Neural crest cell (in vitro differentiated cells): Measurements from ENCODE around the gene SNX24. TPM values are rescaled to one million over a fixed set of nuclear protein-coding genes. Genes with fewer than 3 reads are reported as not detected.

Source experiments
- DNase-seq: peaks from one replicate; pipeline ENCODE4 v3.0.0; 2021; ENCODE audit warnings: low read depth, mixed read lengths, low spot score
- H3K27ac Mint-ChIP-seq: one replicate; pipeline ENCODE4 v1.8.0; 2021; ENCODE audit warnings: mild to moderate bottlenecking, mixed read lengths; ENCODE audit not compliant: unreplicated experiment
- H3K27me3 Mint-ChIP-seq: 2 replicates; pipeline ENCODE4 v1.8.0; 2021; ENCODE audit warnings: low read depth, mild to moderate bottlenecking, mixed read lengths
- H3K36me3 Mint-ChIP-seq: 2 replicates; pipeline ENCODE4 v1.8.0; 2021; ENCODE audit warnings: low read depth, mild to moderate bottlenecking, mixed read lengths
- H3K4me1 Mint-ChIP-seq: 2 replicates; pipeline ENCODE4 v1.8.0; 2021; ENCODE audit warnings: mixed read lengths
- H3K4me3 Mint-ChIP-seq: one replicate; pipeline ENCODE4 v1.8.0; 2021; ENCODE audit warnings: mild to moderate bottlenecking, mixed read lengths
- H3K9me3 Mint-ChIP-seq: 2 replicates; pipeline ENCODE4 v1.8.0; 2021; ENCODE audit warnings: mixed read lengths
- total RNA-seq: library from RNA; stranded (reverse); gene quantifications from 2 replicates; pipeline ENCODE4 v1.2.1, GENCODE V29; 2021
- TF ChIP-seq, protein P1 (sequence below): fragments of 200-600 bp; sonication (generic); conservative IDR thresholded peaks from 2 replicates; pipeline ENCODE4 v1.5.0; 2021; ENCODE audit warnings: antibody characterized with exemption, mild to moderate bottlenecking

Gene SNX24
- total RNA-seq, 1 donor from 2014 or later, result 19.7 TPM

DNA sequence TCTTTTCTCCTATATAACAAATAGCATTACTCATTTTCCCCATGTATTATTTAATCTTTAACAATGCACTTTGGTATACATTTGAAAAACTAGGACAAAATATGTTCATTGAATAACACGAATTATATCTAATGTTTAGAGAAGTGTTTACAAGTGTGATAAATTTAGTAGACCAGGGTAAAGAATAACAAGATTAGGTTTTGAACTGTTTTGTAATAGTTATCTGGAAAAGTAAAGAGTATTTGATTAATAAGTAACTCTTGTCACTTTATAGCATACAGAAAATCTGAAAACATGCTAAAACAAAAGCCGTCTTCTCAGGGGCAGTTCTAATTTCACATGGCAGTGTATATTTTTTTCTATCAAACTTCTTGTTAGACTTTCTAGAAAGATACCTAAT is 132.7 kb downstream of the SNX24 start:
- Mint-ChIP-seq H3K36me3 (peaks cover 1% of the 10 kb centered on the region), H3K27ac (no peak overlapping the region), H3K4me1 (no peaks in the 10 kb centered on the region)

DNA sequence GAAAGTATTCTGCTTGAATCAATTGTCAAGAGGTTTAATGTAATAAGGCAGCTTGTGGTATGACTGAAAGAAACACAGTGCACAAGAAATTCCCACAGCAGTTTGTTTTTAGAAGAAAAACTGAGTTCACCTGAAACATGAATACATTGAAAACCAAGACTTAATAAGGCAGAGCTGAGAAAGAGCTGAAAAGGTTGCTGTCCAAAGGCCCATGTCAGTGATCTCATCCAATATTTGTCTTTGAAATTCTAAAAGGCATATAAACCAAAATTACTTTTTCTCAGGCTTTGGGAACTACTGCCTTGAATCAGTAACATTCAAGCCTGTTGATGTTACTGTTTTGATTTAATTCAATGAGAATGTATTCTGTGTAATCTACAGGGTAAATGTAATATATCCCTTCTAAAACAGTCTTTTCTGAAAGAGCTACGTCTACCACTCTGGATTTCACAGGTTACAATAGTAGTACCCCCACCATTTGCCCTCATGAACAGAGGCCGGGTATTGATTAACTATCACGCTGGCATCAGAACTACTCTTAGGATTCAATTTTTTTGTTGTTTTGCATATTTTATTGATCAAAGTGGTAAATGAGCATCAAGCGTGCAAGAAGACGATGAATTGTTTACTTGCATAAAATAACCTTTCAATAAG is 133.4 kb downstream of the SNX24 start:
- Mint-ChIP-seq H3K9me3 (no peaks in the 10 kb centered on the region), H3K36me3 (no peaks in the 10 kb centered on the region), H3K4me1 (no peaks in the 10 kb centered on the region), H3K27me3 (no peaks in the 10 kb centered on the region), H3K4me3 (no peak overlapping the region), H3K27ac (no peak overlapping the region)
- DNase-seq, result no peak
- TF ChIP-seq, protein P1, sequence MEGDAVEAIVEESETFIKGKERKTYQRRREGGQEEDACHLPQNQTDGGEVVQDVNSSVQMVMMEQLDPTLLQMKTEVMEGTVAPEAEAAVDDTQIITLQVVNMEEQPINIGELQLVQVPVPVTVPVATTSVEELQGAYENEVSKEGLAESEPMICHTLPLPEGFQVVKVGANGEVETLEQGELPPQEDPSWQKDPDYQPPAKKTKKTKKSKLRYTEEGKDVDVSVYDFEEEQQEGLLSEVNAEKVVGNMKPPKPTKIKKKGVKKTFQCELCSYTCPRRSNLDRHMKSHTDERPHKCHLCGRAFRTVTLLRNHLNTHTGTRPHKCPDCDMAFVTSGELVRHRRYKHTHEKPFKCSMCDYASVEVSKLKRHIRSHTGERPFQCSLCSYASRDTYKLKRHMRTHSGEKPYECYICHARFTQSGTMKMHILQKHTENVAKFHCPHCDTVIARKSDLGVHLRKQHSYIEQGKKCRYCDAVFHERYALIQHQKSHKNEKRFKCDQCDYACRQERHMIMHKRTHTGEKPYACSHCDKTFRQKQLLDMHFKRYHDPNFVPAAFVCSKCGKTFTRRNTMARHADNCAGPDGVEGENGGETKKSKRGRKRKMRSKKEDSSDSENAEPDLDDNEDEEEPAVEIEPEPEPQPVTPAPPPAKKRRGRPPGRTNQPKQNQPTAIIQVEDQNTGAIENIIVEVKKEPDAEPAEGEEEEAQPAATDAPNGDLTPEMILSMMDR, result no peak

More for the DNA sequence above, 132.7 kb downstream of the SNX24 start:
- DNase-seq, result no peak
- Mint-ChIP-seq H3K9me3 (no peaks in the 10 kb centered on the region), H3K4me3 (no peak overlapping the region), H3K27me3 (no peaks in the 10 kb centered on the region)
- TF ChIP-seq, protein P1, result no peak

DNA sequence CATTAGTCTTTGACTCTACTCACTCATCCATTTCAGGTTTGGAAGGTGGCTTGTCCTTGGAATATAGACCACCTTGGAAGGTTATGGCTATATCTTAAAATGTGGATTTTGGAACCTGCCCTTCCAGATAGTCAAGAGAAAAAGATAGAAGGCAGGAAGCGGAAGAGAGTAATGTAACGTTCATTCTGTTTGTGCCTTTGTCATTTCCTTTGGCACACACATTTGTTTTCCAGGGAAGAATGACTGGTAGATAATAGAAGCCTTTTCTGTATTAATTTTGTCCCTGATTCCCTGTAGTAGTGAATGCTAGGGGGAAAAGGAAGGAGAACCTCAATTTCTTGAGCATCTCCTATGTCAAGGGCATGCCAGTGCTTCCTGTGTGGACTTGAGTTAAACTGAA is 136.4 kb downstream of the SNX24 start:
- no peaks in the 10 kb centered on the region for H3K9me3 Mint-ChIP-seq
- no peaks in the 10 kb centered on the region for H3K27me3 Mint-ChIP-seq
- H3K4me1 Mint-ChIP-seq, result no peaks in the 10 kb centered on the region
- no peak overlapping the region for H3K4me3 Mint-ChIP-seq
- H3K27ac Mint-ChIP-seq, result no peak overlapping the region
- DNase-seq, result no peak
- TF ChIP-seq, protein P1, result no peak
- peaks cover 1% of the 10 kb centered on the region for H3K36me3 Mint-ChIP-seq

DNA sequence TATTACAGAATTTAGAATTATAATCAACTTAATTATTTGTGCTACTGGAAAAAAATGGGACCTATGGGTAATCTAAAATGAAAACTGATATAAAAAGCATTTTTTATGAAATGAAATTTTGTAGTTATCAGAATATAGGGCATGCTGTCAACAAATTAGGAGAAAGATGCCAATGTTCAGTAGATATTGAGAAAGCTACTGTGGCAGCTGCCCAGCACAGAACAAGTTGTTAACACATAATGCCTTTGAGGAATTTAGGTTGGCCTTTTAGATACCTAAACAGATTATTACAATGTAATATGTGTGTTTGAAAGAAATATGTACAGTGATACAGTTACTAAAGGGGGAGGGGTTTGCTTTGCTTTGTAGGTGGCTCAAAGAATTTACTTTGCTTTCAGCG is 137.0 kb downstream of the SNX24 start:
- Mint-ChIP-seq H3K4me1 (no peaks in the 10 kb centered on the region), H3K9me3 (no peaks in the 10 kb centered on the region), H3K27ac (no peak overlapping the region), H3K27me3 (no peaks in the 10 kb centered on the region), H3K4me3 (no peak overlapping the region), H3K36me3 (peaks cover 2% of the 10 kb centered on the region)
- DNase-seq, result no peak
- TF ChIP-seq, protein P1, result no peak

DNA sequence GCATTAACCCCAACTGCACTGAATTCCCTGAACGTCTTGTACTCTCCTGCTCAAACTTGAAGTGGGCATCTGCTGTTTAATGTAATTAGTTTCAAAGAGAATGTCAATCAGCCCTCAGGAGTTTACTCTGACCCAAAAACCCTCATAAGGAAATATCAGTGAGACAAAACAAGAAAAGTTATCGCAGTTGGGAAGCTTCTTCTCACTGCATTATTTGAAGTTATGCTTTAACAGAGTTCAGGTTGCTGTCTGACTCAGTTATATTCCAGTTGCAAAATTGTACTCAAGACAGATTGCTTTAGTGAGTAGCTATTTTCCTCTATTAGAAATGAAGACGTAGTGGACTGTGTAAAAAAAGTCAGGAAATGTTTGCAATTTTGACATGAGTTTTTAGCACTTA is 139.0 kb downstream of the SNX24 start:
- DNase-seq, result no peak
- Mint-ChIP-seq H3K4me1 (no peaks in the 10 kb centered on the region), H3K4me3 (no peak overlapping the region), H3K27ac (no peak overlapping the region), H3K9me3 (no peaks in the 10 kb centered on the region), H3K27me3 (no peaks in the 10 kb centered on the region), H3K36me3 (peaks cover 2% of the 10 kb centered on the region)
- TF ChIP-seq, protein P1, result no peak
